Hepatocyte (in vitro differentiated cells): ENCODE results near the gene RPL6. TPM values are rescaled to one million over a fixed set of nuclear protein-coding genes. Genes with fewer than 3 reads are reported as not detected.

Experiments
- DNase-seq: peaks from one replicate; pipeline ENCODE4 v3.0.0-alpha.2; 2016; ENCODE audit warnings: low spot score
- H2AFZ ChIP-seq: fragments of 200-600 bp; sonication (generic); 2 replicates; pipeline ENCODE4 v1.6.0; 2016; ENCODE audit warnings: antibody characterized with exemption, mild to moderate bottlenecking
- H3K27ac ChIP-seq: fragments of 200-600 bp; sonication (generic); 2 replicates; pipeline ENCODE4 v1.5.1; 2016; ENCODE audit warnings: mild to moderate bottlenecking
- H3K27me3 ChIP-seq: fragments of 200-600 bp; sonication (generic); 2 replicates; pipeline ENCODE4 v1.6.1; 2016
- H3K36me3 ChIP-seq: fragments of 200-600 bp; sonication (generic); replicated peaks from 2 replicates; pipeline ENCODE4 v1.5.1; 2016; ENCODE audit warnings: low read depth; ENCODE audit not compliant: insufficient read depth
- H3K4me1 ChIP-seq: fragments of 200-600 bp; sonication (generic); 2 replicates; pipeline ENCODE4 v1.5.1; 2016; ENCODE audit warnings: mild to moderate bottlenecking, moderate library complexity; ENCODE audit not compliant: insufficient read depth
- H3K4me2 ChIP-seq: fragments of 200-600 bp; sonication (generic); 2 replicates; pipeline ENCODE4 v1.6.0; 2016
- H3K4me3 ChIP-seq: fragments of 200-600 bp; sonication (generic); 2 replicates; pipeline ENCODE4 v1.5.1; 2016; ENCODE audit warnings: mild to moderate bottlenecking
- H3K79me2 ChIP-seq: fragments of 200-600 bp; sonication (generic); 2 replicates; pipeline ENCODE4 v1.6.0; 2017; ENCODE audit warnings: mild to moderate bottlenecking
- H3K9me2 ChIP-seq: fragments of 200-600 bp; sonication (generic); replicated peaks from 2 replicates; pipeline ENCODE4 v1.6.0; 2017; ENCODE audit warnings: mild to moderate bottlenecking; ENCODE audit not compliant: insufficient read depth
- H3K9me3 ChIP-seq: fragments of 200-600 bp; sonication (generic); 2 replicates; pipeline ENCODE4 v1.5.1; 2016; ENCODE audit warnings: low read depth, mild to moderate bottlenecking
- H4K20me1 ChIP-seq: fragments of 200-600 bp; sonication (generic); 2 replicates; pipeline ENCODE4 v1.6.0; 2016; ENCODE audit warnings: mild to moderate bottlenecking; ENCODE audit not compliant: insufficient read depth, poor library complexity, severe bottlenecking
- CTCF ChIP-seq: fragments of 200-600 bp; sonication (generic); IDR thresholded peaks from 2 replicates; pipeline ENCODE4 v1.5.1; 2016; ENCODE audit warnings: antibody characterized with exemption, mild to moderate bottlenecking; ENCODE audit not compliant: poor library complexity
- EZH2 ChIP-seq: fragments of 200-600 bp; sonication (generic); IDR thresholded peaks from 2 replicates; pipeline ENCODE4 v1.6.1; 2016; ENCODE audit warnings: antibody characterized with exemption, mild to moderate bottlenecking, borderline replicate concordance
- EZH2phosphoT487 ChIP-seq: fragments of 200-600 bp; sonication (generic); IDR thresholded peaks from one replicate; pipeline ENCODE4 v1.6.1; 2018; ENCODE audit warnings: antibody characterized with exemption, mild to moderate bottlenecking, low read depth, moderate library complexity; ENCODE audit not compliant: unreplicated experiment, severe bottlenecking
- WGBS: methylation state at CpG from one replicate; pipeline ENCODE4 v1.1.6; 2016; ENCODE audit warnings: low lambda C conversion rate; ENCODE audit errors: missing lambda C conversion rate; 5-methylcytosine and 5-hydroxymethylcytosine counted together
- polyA plus RNA-seq: library from polyadenylated mRNA; unstranded; fragments of >200 nt; fragmentation: Nextera tagmentation; extraction: Ambion mirVana; gene quantifications from 2 replicates; pipeline ENCODE4 v1.2.1, GENCODE V29; 2016
- total RNA-seq: library from RNA; depleted of rRNA; stranded (reverse); fragments of >200 nt; gene quantifications from 2 replicates; pipeline ENCODE4 v1.2.3, GENCODE V29; 2014

RPL6 gene
- total and polyA plus RNA-seq, 2 experiments from 2014 or later = 279 to 1,682 TPM

GRCh38 chr12:112433551-112433950, 24.1 kb upstream of the RPL6 start:
- Histone ChIP-seq H3K27me3 (no peaks in the 10 kb centered on the region), H3K4me1 (no peaks in the 10 kb centered on the region), H3K36me3 (no peaks in the 10 kb centered on the region), H3K4me3 (no peak overlapping the region), H3K9me3 (no peaks in the 10 kb centered on the region), H4K20me1 (peaks cover 79% of the 10 kb centered on the region), H3K27ac (no peak overlapping the region), H2AFZ (no peak overlapping the region), H3K79me2 (peaks cover 100% of the 10 kb centered on the region), H3K9me2 (no peaks in the 10 kb centered on the region), H3K4me2 (no peak overlapping the region)
- 93% methylated on average over 2 of the region's 2 CpGs for WGBS
- no peak for DNase-seq
- TF ChIP-seq EZH2phosphoT487 = no peak

DNA sequence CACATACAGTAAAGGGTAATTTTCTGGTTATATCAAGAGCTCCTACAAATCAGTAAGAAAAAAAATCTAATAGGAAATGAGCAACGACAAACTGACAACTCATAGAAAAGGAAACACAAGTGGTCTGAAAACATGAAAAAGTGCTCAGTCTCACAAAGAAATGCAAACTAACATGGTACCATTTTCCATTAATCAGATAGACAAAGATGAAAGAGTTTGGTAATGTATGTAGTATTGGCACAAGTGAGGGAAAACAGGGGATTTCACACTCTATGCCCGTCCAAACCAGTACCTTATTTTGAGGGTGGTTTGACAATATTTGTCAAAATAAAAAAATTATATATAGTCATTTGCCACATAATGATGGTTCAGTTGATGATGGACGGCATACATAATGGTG, 22.6 kb upstream of the RPL6 start:
- Histone ChIP-seq H3K4me2 (no peak overlapping the region), H3K9me3 (no peaks in the 10 kb centered on the region), H4K20me1 (peaks cover 72% of the 10 kb centered on the region), H2AFZ (no peak overlapping the region), H3K27me3 (no peaks in the 10 kb centered on the region), H3K9me2 (no peaks in the 10 kb centered on the region), H3K4me3 (no peak overlapping the region), H3K27ac (no peak overlapping the region), H3K4me1 (no peaks in the 10 kb centered on the region), H3K36me3 (no peaks in the 10 kb centered on the region), H3K79me2 (peaks cover 100% of the 10 kb centered on the region)
- 95% methylated on average over 3 of the region's 3 CpGs for WGBS
- TF ChIP-seq EZH2phosphoT487 (no peak), EZH2 (no peak), CTCF (no peak)
- no peak for DNase-seq

DNA sequence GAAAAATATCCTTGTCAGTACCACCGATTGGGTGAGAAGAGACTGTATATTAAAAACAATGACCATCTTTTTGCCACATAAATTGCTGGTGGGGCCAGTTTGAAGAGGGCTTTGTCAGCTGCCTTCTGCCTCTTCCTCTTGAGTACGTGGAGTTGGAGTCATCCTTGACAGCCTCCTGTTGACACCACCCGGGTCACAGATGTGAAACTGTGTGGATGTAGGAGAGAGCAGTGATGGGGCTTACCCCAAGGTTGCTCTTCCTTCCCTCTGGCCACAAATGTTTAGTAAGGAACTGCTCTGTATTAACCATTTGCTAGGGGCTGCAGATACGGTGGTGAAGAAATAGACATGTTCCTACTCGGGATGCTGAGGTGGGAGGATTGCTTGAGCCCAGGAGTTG, 21.5 kb upstream of the RPL6 start:
- Histone ChIP-seq H3K27me3 (no peaks in the 10 kb centered on the region), H3K27ac (no peak overlapping the region), H3K4me3 (no peak overlapping the region), H4K20me1 (peaks cover 70% of the 10 kb centered on the region), H3K79me2 (peaks cover 100% of the 10 kb centered on the region), H3K9me2 (no peaks in the 10 kb centered on the region), H3K36me3 (no peaks in the 10 kb centered on the region), H2AFZ (no peak overlapping the region), H3K4me1 (no peaks in the 10 kb centered on the region), H3K9me3 (no peaks in the 10 kb centered on the region), H3K4me2 (no peak overlapping the region)
- WGBS = 91% methylated on average over 5 of the region's 5 CpGs
- DNase-seq = no peak
- no peak for TF ChIP-seq CTCF

DNA sequence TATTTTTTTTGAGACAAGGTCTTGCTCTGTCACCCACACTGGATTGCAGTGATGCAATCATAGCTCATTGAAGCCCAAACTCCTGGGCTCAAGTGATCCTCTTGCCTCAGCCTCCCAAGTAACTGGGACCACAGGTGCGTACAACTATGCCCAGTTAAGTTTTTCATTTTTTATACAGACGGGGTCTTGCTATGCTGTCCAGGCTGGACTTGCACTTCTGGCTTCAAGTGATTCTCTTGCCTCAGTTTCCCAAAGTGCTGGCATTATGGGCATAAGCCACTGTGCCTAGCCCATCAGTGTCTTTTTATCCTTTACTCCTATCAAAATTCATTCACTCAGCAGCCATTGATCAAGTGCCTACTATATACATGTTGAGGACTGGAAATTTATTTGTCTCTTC, 18.4 kb upstream of the RPL6 start:
- no peak for DNase-seq
- TF ChIP-seq EZH2 (no peak), EZH2phosphoT487 (no peak), CTCF (no peak)
- Histone ChIP-seq H3K27me3 (no peaks in the 10 kb centered on the region), H4K20me1 (peaks cover 69% of the 10 kb centered on the region), H3K9me3 (no peaks in the 10 kb centered on the region), H3K27ac (no peak overlapping the region), H3K9me2 (no peaks in the 10 kb centered on the region), H3K4me2 (no peak overlapping the region), H3K4me3 (no peak overlapping the region), H3K4me1 (peaks cover 6% of the 10 kb centered on the region), H3K79me2 (peaks cover 100% of the 10 kb centered on the region), H2AFZ (no peak overlapping the region), H3K36me3 (no peaks in the 10 kb centered on the region)
- WGBS = 94% methylated on average over 2 of the region's 2 CpGs
